H9 (cell line): ENCODE data around the gene CYP26A1. TPM values are rescaled to one million over a fixed set of nuclear protein-coding genes. Genes with fewer than 3 reads are reported as not detected.
A peak's percentile ranks its signal among the peaks of the same experiment; 100 is the strongest.

Experiments used
- DNase-seq: peaks from one replicate; pipeline ENCODE4 v3.0.0-alpha.2; 2017
- H2AFZ ChIP-seq: one replicate; pipeline ENCODE4 v1.6.1; 2013; ENCODE audit warnings: mild to moderate bottlenecking, low read length, control low read depth, moderate library complexity
- H2AK5ac ChIP-seq: 2 replicates; pipeline ENCODE4 v1.6.1; 2013; ENCODE audit warnings: low read length, control low read depth, mixed read lengths; ENCODE audit not compliant: insufficient read length
- H2BK120ac ChIP-seq: one replicate; pipeline ENCODE4 v1.6.1; 2013; ENCODE audit warnings: low read depth, mild to moderate bottlenecking, low read length, control low read depth, inconsistent platforms; ENCODE audit not compliant: poor library complexity, severe bottlenecking
- H2BK12ac ChIP-seq: 2 replicates; pipeline ENCODE4 v1.6.1; 2013; ENCODE audit warnings: low read length, control low read depth, mixed read lengths, low read depth; ENCODE audit not compliant: insufficient read length
- H2BK15ac ChIP-seq: 2 replicates; pipeline ENCODE4 v1.6.1; 2013; ENCODE audit warnings: low read depth, low read length, control low read depth
- H2BK20ac ChIP-seq: one replicate; pipeline ENCODE4 v1.6.1; 2013; ENCODE audit warnings: low read depth, mild to moderate bottlenecking, low read length, control low read depth, inconsistent platforms; ENCODE audit not compliant: poor library complexity, severe bottlenecking
- H2BK5ac ChIP-seq: 2 replicates; pipeline ENCODE4 v1.6.1; 2013; ENCODE audit warnings: low read length, control low read depth, mixed read lengths; ENCODE audit not compliant: insufficient read length
- H3K14ac ChIP-seq: 2 replicates; pipeline ENCODE4 v1.6.1; 2013; ENCODE audit warnings: low read length, control low read depth; ENCODE audit not compliant: insufficient read depth
- H3K18ac ChIP-seq: 2 replicates; pipeline ENCODE4 v1.6.1; 2013; ENCODE audit warnings: low read depth, mild to moderate bottlenecking, mixed read lengths, low read length, control low read depth; ENCODE audit not compliant: insufficient read length
- H3K23ac ChIP-seq: 2 replicates; pipeline ENCODE4 v1.6.1; 2013; ENCODE audit warnings: low read length, control low read depth, mixed read lengths, low read depth; ENCODE audit not compliant: insufficient read length
- H3K23me2 ChIP-seq: 2 replicates; pipeline ENCODE4 v1.6.1; 2013; ENCODE audit warnings: low read depth, mild to moderate bottlenecking, mixed read lengths, low read length, control low read depth; ENCODE audit not compliant: insufficient read length, poor library complexity, severe bottlenecking
- H3K27ac ChIP-seq: 2 replicates; pipeline ENCODE4 v1.5.1; 2013; ENCODE audit warnings: low read length, control low read depth, mixed read lengths, low read depth; ENCODE audit not compliant: insufficient read length
- H3K27me3 ChIP-seq: 2 replicates; pipeline ENCODE4 v1.6.1; 2013; ENCODE audit warnings: low read length, control low read depth, inconsistent platforms; ENCODE audit not compliant: insufficient read depth
- H3K4ac ChIP-seq: 2 replicates; pipeline ENCODE4 v1.6.1; 2013; ENCODE audit warnings: low read depth, mild to moderate bottlenecking, control low read depth, inconsistent platforms, low read length, moderate library complexity
- H3K4me1 ChIP-seq: 2 replicates; pipeline ENCODE4 v1.6.1; 2013; ENCODE audit warnings: low read length, control low read depth, inconsistent platforms; ENCODE audit not compliant: insufficient read depth
- H3K4me2 ChIP-seq: 2 replicates; pipeline ENCODE4 v1.6.1; 2013; ENCODE audit warnings: low read length, control low read depth, mixed read lengths; ENCODE audit not compliant: insufficient read length, insufficient read depth
- H3K56ac ChIP-seq: 2 replicates; pipeline ENCODE4 v1.6.1; 2013; ENCODE audit warnings: low read depth, mild to moderate bottlenecking, mixed read lengths, low read length, control low read depth; ENCODE audit not compliant: insufficient read length
- H3K79me1 ChIP-seq: 2 replicates; pipeline ENCODE4 v1.6.1; 2013; ENCODE audit warnings: low read depth, mild to moderate bottlenecking, moderate library complexity, low read length, control low read depth, inconsistent platforms; ENCODE audit not compliant: insufficient read depth, poor library complexity, severe bottlenecking
- H3K79me2 ChIP-seq: 2 replicates; pipeline ENCODE4 v1.6.1; 2013; ENCODE audit warnings: low read length, control low read depth, inconsistent platforms; ENCODE audit not compliant: insufficient read depth
- H3K9ac ChIP-seq: 2 replicates; pipeline ENCODE4 v1.6.1; 2013; ENCODE audit warnings: low read length, control low read depth, mixed read lengths; ENCODE audit not compliant: insufficient read length; ENCODE audit errors: extremely low read depth
- H3K9me3 ChIP-seq: one replicate; pipeline ENCODE4 v1.6.1; 2013; ENCODE audit warnings: low read depth, low read length, inconsistent platforms; ENCODE audit not compliant: control insufficient read depth
- H3T11ph ChIP-seq: one replicate; pipeline ENCODE4 v1.6.1; 2013; ENCODE audit warnings: mild to moderate bottlenecking, low read length, control low read depth, inconsistent platforms
- H4K20me1 ChIP-seq: one replicate; pipeline ENCODE4 v1.6.1; 2013; ENCODE audit not compliant: control insufficient read depth, insufficient read length, insufficient read depth
- H4K5ac ChIP-seq: 2 replicates; pipeline ENCODE4 v1.6.1; 2013; ENCODE audit warnings: low read depth, mild to moderate bottlenecking, mixed read lengths, low read length, control low read depth; ENCODE audit not compliant: insufficient read length
- H4K8ac ChIP-seq: replicated peaks from 2 replicates; pipeline ENCODE4 v1.6.1; 2013; ENCODE audit warnings: low read length, control low read depth, mixed read lengths, low read depth; ENCODE audit not compliant: insufficient read length
- H4K91ac ChIP-seq: 2 replicates; pipeline ENCODE4 v1.6.1; 2013; ENCODE audit warnings: low read depth, mild to moderate bottlenecking, moderate library complexity, mixed read lengths, low read length, control low read depth; ENCODE audit not compliant: insufficient read length
- H3K27ac Mint-ChIP-seq, 3 experiments: 2 replicates in 2 of 3; 3 replicates in 1 of 3; pipeline ENCODE4 v1.8.0; 2020 to 2021; ENCODE audit warnings: mixed read lengths in 3 of 3, mild to moderate bottlenecking in 1 of 3, moderate library complexity in 1 of 3
- H3K27me3 Mint-ChIP-seq: 2 replicates; pipeline ENCODE4 v1.8.0; 2021; ENCODE audit warnings: low read depth, mild to moderate bottlenecking, moderate library complexity, mixed read lengths
- H3K36me3 Mint-ChIP-seq, 3 experiments: 2 replicates in 2 of 3; 3 replicates in 1 of 3; pipeline ENCODE4 v1.8.0; 2020 to 2021; ENCODE audit warnings: low read depth in 3 of 3, mixed read lengths in 3 of 3; ENCODE audit not compliant: insufficient read depth in 1 of 3
- H3K4me1 Mint-ChIP-seq, 2 experiments: 2 replicates each; pipeline ENCODE4 v1.8.0; 2020; ENCODE audit warnings: mixed read lengths in 2 of 2
- H3K4me3 Mint-ChIP-seq, 2 experiments: 2 replicates in 1 of 2; 3 replicates in 1 of 2; pipeline ENCODE4 v1.8.0; 2020 to 2021; ENCODE audit warnings: mild to moderate bottlenecking in 2 of 2, mixed read lengths in 2 of 2, moderate library complexity in 1 of 2
- H3K9me3 Mint-ChIP-seq, 2 experiments: 2 replicates in 1 of 2; 3 replicates in 1 of 2; pipeline ENCODE4 v1.8.0; 2020; ENCODE audit warnings: mild to moderate bottlenecking in 2 of 2, mixed read lengths in 2 of 2, moderate library complexity in 1 of 2
- CTCF ChIP-seq: fragments of 200-600 bp; sonication (generic); conservative IDR thresholded peaks from 3 replicates; pipeline ENCODE4 v1.8.0; 2021; ENCODE audit warnings: antibody characterized with exemption, mild to moderate bottlenecking
- WGBS: extraction: QIAGEN DNeasy Blood & Tissue Kit; methylation state at CpG from one replicate; pipeline ENCODE4 v1.1.7; 2013; ENCODE audit warnings: missing lambda C conversion rate, low lambda C conversion rate, mixed read lengths; ENCODE audit not compliant: insufficient read length; ENCODE audit errors: extremely low coverage; 5-methylcytosine and 5-hydroxymethylcytosine counted together
- total RNA-seq: library from RNA; stranded (reverse); gene quantifications from 2 replicates; pipeline ENCODE4 v1.2.1, GENCODE V29; 2021

Gene CYP26A1
- total RNA-seq, 1 experiment from 2014 or later: 72.1 TPM

GRCh38 chr10:93087846-93088245, 14.2 kb downstream of the CYP26A1 start:
- no peak overlapping the region for H3K9ac ChIP-seq
- H3K56ac ChIP-seq: no peak overlapping the region
- Mint-ChIP-seq H3K4me3 (no peak overlapping the region), H3K4me1 (peaks cover 26 to 28% of the 10 kb centered on the region in 2 experiments), H3K36me3 (peaks cover 0 to 5% (median 2%) of the 10 kb centered on the region in 3 experiments; a peak in 3 of 7 replicates), H3K27ac (peak overlapping the region; percentile 2 to 52 (median 4); a peak in 3 of 7 replicates), H3K9me3 (peaks cover 0 to 3% of the 10 kb centered on the region in 2 experiments; a peak in 3 of 5 replicates), H3K27me3 (no peaks in the 10 kb centered on the region; the same call in 1 of the 2 replicates)
- H2BK5ac ChIP-seq: no peak overlapping the region
- no peak for TF ChIP-seq CTCF
- H2BK12ac ChIP-seq: no peak overlapping the region
- peaks cover 5% of the 10 kb centered on the region; the same call in 1 of the 2 replicates for H3K4me1 ChIP-seq
- H3K14ac ChIP-seq: no peak overlapping the region
- no peak overlapping the region for H4K91ac ChIP-seq
- H2BK15ac ChIP-seq: no peak overlapping the region
- H3K27me3 ChIP-seq: no peaks in the 10 kb centered on the region; the same call in 1 of the 2 replicates
- H2AFZ ChIP-seq: no peak overlapping the region
- H4K8ac ChIP-seq: no peak overlapping the region
- H4K20me1 ChIP-seq: no peaks in the 10 kb centered on the region
- no peak overlapping the region for H2BK20ac ChIP-seq
- H3K4ac ChIP-seq: no peak overlapping the region
- H3K23ac ChIP-seq: no peak overlapping the region
- H3K9me3 ChIP-seq: no peaks in the 10 kb centered on the region
- no peak overlapping the region for H3T11ph ChIP-seq
- H3K23me2 ChIP-seq: no peaks in the 10 kb centered on the region
- H2BK120ac ChIP-seq: no peak overlapping the region
- H3K27ac ChIP-seq: no peak overlapping the region
- no peaks in the 10 kb centered on the region for H3K79me2 ChIP-seq
- H3K79me1 ChIP-seq: no peaks in the 10 kb centered on the region
- H2AK5ac ChIP-seq: no peak overlapping the region
- DNase-seq: no peak
- WGBS: 100% methylated on average over 1 of the region's 3 CpGs
- no peak overlapping the region for H3K4me2 ChIP-seq
- no peak overlapping the region for H3K18ac ChIP-seq
- H4K5ac ChIP-seq: no peak overlapping the region
